Rectal smooth muscle tissue (tissue), 1 donor: ENCODE results near the gene NFATC3.
"Not testable (repeated sequence)": the region's sequence is repeated elsewhere in the genome, so short reads cannot be mapped to it uniquely, and the experiment has no call there.

Source experiments
- H3K27ac ChIP-seq: one replicate; pipeline ENCODE4 v1.7.0; 2013; ENCODE audit warnings: low read depth, low read length, inconsistent platforms
- H3K27me3 ChIP-seq: one replicate; pipeline ENCODE4 v1.7.0; 2013; ENCODE audit warnings: low read length; ENCODE audit not compliant: control insufficient read depth, insufficient read depth
- H3K36me3 ChIP-seq: one replicate; pipeline ENCODE4 v1.7.0; 2013; ENCODE audit warnings: low read length; ENCODE audit not compliant: control insufficient read depth, insufficient read depth
- H3K4me1 ChIP-seq: one replicate; pipeline ENCODE4 v1.7.0; 2013; ENCODE audit warnings: low read length; ENCODE audit not compliant: control insufficient read depth, insufficient read depth
- H3K4me3 ChIP-seq: one replicate; pipeline ENCODE4 v1.7.0; 2013; ENCODE audit warnings: low read length
- H3K9ac ChIP-seq: one replicate; pipeline ENCODE4 v1.7.0; 2013; ENCODE audit warnings: low read length

The NFATC3 gene

DNA sequence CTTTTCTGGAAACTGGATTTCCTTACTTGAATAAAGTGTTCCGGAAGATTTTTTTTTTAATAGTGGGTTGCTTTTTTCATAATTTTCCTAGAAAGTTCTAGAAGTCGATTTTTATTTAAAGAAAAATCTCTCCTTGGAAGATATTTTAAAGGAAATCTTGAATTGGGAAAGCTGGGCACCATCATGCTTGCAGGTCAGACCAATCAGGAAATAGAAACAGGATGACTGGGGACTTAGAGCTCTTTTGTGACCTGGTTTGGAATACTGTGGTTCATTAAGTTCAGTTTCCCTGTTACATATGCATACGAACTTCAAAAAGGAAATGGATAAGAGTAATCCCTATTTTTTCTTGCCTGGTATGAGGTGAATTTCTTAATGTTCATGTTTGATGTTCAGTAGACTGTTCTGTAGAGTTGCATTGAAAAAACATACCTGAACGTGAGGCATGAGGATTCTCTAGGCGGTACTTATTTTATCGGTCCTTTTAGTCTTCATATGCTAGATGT is 1.2 kb downstream of the NFATC3 start:
- Histone ChIP-seq H3K36me3 (no peaks in the 10 kb centered on the region), H3K9ac (peak overlapping the region; percentile 57), H3K4me1 (peaks cover 18% of the 10 kb centered on the region), H3K27ac (peak overlapping the region; percentile 85), H3K4me3 (peak overlapping the region; percentile 94), H3K27me3 (no peaks in the 10 kb centered on the region)

DNA sequence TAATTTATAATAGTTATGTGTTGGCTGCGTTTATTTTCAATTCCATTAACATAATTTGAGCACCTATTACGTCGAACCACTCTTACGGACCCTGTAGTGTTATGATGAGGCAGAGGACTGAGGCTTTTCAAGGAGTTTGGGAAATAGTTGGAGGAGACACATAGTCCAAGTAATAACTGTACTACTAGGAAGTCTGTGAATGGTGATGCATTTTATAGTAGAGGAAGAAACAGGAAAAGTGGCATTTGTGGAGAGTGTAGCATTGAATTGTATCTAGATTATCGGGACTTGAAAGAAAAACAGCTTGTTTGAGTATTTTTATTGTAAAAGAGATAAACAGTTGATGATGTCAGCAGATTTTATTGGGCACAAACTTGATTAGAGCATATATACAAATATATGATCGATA is 1.7 kb downstream of the NFATC3 start:
- Histone ChIP-seq H3K4me1 (peaks cover 22% of the 10 kb centered on the region), H3K27me3 (no peaks in the 10 kb centered on the region), H3K36me3 (no peaks in the 10 kb centered on the region), H3K9ac (no peak overlapping the region), H3K27ac (peak overlapping the region; percentile 38), H3K4me3 (peak overlapping the region; percentile 94)

DNA sequence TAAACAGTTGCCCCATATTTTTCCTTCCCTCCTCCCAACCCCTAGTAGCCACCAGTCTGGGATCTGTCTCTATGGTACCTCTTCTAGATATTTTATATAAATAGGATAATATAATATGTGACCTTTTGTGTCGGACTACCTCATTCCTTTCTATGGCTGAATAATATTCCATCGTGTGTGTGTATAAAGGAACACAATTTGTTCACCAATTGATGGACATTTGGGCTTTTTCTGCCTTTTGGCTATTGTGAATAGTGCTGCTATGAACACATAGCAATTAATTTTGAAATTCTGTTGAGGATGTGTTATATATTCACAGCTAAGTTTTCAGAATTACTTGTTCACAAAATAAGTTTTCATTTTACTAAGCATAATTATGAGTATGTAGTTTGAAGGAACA is 2.5 kb downstream of the NFATC3 start:
- H3K4me3 ChIP-seq, result no peak overlapping the region
- no peaks in the 10 kb centered on the region for H3K36me3 ChIP-seq
- no peak overlapping the region for H3K27ac ChIP-seq
- no peaks in the 10 kb centered on the region for H3K27me3 ChIP-seq
- H3K9ac ChIP-seq, result no peak overlapping the region
- H3K4me1 ChIP-seq, result peaks cover 24% of the 10 kb centered on the region

DNA sequence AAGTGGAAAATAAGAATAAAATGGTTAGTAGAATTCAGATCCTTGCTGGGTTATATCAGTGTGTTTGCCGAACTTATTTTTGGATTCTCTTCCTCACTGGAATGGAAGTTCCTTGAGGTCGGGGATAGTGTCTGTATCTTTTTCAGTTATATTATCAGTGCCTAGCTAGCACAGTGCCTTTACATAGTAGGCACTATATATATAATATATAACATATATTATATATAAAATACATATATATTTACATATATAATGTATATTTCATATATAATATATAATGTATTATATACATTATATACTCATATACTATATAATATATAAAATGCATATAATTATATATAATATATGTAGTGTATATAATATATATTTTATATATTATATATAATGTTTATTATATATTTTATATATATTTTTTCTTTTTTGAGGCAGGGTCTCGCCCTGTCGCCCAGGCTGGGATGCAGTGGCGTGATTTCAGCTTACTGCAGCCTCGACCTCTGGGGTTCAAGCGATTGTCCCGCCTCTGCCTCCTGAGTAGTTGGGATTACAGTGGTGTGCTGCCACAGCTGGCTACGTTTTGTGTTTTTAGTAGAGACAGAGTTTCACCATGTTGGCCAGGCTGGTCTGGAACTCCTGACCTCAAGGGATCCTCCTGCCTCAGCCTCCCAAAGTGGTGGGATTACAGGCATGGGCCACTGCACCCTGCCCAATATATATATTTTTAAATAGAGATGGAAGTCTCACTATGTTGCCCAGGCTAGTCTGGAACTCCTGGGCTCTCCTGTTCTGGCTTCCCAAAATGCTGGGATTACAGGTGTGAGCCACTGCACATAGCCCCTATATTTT is 3.2 kb downstream of the NFATC3 start:
- no peaks in the 10 kb centered on the region for H3K27me3 ChIP-seq
- H3K36me3 ChIP-seq, result no peaks in the 10 kb centered on the region
- no peak overlapping the region for H3K9ac ChIP-seq
- H3K4me3 ChIP-seq, result no peak overlapping the region
- H3K27ac ChIP-seq, result no peak overlapping the region
- peaks cover 24% of the 10 kb centered on the region for H3K4me1 ChIP-seq

DNA sequence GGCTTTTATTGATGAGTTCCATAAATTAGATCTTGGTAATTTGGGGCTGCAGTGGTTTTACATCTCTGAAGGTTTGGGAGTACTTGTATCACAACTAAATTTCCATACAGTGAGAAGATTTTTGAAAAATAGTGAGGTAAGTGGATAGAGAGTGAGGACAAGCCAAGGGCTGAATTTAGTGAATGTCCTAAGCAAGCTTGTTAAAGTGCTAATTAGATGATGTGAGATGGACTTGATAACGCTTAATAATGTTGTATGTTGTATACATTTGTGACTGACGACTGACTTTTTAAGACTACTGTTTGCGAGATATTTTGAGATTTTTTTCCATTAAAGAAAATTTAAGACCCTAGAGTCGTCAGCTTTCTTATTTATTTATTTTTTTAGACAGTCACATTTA is 3.9 kb downstream of the NFATC3 start:
- H3K27me3 ChIP-seq, result no peaks in the 10 kb centered on the region
- H3K27ac ChIP-seq, result no peak overlapping the region
- no peak overlapping the region for H3K4me3 ChIP-seq
- H3K4me1 ChIP-seq, result peaks cover 24% of the 10 kb centered on the region
- H3K36me3 ChIP-seq, result no peaks in the 10 kb centered on the region
- H3K9ac ChIP-seq, result no peak overlapping the region

DNA sequence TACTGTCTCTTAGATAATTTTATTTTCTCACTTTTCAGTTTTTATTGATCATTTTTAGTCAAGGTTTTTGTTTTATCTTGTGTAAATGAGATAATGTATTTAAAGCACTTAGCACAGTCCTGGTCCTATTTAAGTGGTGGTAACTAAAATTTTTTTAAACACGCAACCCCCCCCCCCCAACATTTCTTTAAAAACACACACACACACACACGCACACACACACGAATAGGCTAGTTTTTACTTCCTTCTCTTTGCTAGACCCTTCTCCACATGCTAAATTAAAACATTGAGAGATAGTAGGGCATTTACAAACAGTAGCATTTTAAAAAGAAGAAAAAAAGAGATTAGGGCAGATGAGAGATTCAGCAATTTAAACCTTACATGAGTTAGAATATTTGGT is 5.0 kb downstream of the NFATC3 start:
- H3K4me1 ChIP-seq, result peaks cover 21% of the 10 kb centered on the region
- no peak overlapping the region for H3K9ac ChIP-seq
- H3K27ac ChIP-seq, result no peak overlapping the region
- H3K36me3 ChIP-seq, result no peaks in the 10 kb centered on the region
- H3K27me3 ChIP-seq, result no peaks in the 10 kb centered on the region
- no peak overlapping the region for H3K4me3 ChIP-seq

DNA sequence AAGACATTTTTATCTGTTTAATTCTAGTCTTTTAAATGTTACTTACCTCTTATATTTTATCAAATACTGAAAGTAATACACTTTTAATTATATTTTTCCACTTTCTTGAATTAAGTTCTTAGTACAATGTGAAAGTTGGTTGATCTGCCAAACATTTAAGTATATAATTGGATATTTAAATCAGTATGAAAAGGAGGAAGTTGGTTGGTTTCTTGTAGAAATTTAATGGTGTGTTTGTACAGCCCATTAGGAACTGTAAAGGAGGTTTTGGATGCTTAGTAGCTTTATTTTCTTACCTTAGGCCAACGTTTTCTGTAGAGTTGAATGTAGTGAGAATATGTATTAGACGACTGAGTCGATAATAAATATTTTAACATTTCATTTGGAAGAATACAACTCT is 5.4 kb downstream of the NFATC3 start:
- H3K36me3 ChIP-seq, result no peaks in the 10 kb centered on the region
- H3K9ac ChIP-seq, result no peak overlapping the region
- H3K4me3 ChIP-seq, result no peak overlapping the region
- H3K27me3 ChIP-seq, result no peaks in the 10 kb centered on the region
- H3K27ac ChIP-seq, result no peak overlapping the region
- H3K4me1 ChIP-seq, result peaks cover 21% of the 10 kb centered on the region

DNA sequence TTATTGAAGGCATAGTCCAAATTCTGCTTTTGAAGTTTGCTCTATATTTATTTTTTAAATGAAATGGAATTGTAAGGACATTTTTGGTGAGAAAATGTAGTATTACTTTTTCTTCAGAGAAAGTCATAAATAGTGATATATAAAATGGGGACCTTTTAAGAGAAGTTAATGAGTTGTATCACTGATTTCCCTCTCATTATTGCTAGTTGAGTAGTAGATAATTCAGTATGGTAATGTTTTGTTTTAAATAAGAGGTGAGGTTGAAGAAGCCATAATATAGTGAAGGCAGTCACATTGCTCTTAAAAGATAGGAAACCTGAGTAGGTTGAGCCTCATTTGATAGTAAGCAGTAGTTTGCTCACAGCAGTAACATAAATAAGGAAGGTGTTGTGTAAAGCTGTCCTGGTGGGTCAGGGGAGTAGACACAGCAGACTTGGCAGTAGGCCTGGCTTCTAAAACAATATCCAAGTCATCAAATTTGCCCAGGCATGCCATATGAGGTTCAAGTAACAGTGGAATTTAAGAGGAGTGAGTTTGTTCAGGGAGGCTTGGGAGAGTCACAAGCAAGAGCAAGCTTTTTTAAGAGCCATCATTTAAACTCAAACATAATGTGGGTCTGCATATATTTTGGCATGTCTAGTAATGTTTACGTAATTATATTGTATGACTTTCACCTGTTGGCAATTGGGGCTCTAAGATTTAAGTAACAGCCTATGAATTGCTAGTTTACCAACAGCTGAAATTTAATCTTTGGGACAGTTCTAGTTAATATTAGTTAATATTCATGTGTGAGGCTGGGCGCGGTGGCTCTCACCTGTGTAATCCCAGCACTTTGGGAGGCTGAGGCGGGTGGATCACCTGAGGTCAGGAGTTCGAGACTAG is 6.5 kb downstream of the NFATC3 start:
- peaks cover 20% of the 10 kb centered on the region for H3K4me1 ChIP-seq
- H3K27ac ChIP-seq, result no peak overlapping the region
- no peak overlapping the region for H3K9ac ChIP-seq
- no peak overlapping the region for H3K4me3 ChIP-seq
- H3K36me3 ChIP-seq, result no peaks in the 10 kb centered on the region
- H3K27me3 ChIP-seq, result no peaks in the 10 kb centered on the region

DNA sequence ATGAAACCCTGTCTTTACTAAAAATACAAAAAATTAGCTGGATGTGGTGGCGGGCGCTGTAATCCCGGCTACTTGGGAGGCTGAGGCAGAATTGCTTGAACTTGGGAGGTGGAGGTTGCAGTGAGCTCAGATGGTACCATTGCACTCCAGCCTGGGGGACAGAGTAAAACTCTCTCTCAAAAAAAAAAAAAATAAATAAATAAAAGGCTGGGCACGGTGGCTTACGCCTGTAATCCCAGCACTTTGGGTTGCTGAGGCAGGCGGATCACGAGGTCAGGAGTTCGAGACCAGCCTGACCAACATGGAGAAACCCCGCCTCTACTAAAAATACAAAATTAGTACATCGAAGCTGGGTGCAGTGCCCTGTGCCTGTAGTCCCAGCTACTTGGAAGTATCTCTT is 7.1 kb downstream of the NFATC3 start:
- not testable (repeated sequence) for H3K36me3 ChIP-seq, H3K27me3 ChIP-seq, H3K4me3 ChIP-seq, H3K9ac ChIP-seq, H3K27ac ChIP-seq
- H3K4me1 ChIP-seq, result peaks cover 15% of the 10 kb centered on the region

DNA sequence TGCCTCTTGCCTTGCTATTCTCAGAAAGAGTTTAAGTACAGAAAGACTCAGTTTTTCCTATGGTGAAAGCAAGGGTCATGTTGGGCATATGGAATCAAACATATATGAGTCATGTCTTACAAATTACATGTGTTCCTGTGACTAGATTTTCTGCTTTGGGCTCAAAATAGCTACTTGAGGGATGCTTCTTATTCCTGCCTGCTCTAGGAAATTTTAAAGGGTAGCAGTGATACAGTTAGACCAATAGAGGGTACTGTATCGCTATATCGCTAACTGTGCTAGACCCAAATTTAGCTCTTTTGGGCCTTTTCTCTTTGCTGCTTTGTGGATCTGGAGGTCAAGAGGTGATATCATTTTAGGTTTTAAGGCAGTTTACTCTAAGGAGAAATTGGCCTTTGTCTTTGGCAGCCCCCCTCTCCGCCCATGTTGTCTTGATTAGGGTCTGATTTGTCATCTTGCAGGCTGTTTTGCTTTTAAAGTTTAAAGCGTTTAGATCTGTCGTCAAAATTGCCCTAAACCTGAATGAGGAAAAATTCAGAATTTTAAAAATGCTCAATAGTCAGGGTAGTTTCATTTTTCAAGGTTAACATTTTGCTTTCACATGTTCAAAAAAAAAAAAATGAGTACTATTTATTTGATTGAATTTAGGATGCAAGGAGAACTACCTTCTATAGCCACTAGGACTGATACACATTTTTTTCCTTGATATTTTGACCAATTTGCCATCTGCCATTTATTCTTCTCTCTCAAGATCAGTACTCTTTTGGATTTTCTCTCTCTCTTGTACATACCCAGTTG is 8.8 kb downstream of the NFATC3 start:
- H3K27ac ChIP-seq, result no peak overlapping the region
- H3K36me3 ChIP-seq, result no peaks in the 10 kb centered on the region
- no peaks in the 10 kb centered on the region for H3K27me3 ChIP-seq
- H3K9ac ChIP-seq, result no peak overlapping the region
- H3K4me1 ChIP-seq, result peaks cover 11% of the 10 kb centered on the region
- no peak overlapping the region for H3K4me3 ChIP-seq

DNA sequence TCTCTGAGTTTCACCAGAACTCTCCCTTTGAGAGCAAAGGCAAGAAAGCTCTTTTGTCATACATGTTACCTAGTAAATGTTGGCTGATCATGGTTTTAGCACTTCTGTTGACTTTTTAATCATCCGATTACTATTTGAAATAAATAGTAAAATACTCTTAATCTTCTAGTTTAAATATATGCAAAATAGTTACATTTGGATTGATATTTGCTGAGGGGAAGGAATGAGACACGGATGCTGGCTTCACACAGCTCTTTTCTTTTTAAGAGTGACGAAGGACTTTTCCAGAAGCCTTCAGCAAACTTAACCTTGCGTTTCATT is 9.4 kb downstream of the NFATC3 start:
- Histone ChIP-seq H3K4me3 (no peak overlapping the region), H3K4me1 (peaks cover 11% of the 10 kb centered on the region), H3K9ac (no peak overlapping the region), H3K36me3 (no peaks in the 10 kb centered on the region), H3K27ac (no peak overlapping the region), H3K27me3 (no peaks in the 10 kb centered on the region)

DNA sequence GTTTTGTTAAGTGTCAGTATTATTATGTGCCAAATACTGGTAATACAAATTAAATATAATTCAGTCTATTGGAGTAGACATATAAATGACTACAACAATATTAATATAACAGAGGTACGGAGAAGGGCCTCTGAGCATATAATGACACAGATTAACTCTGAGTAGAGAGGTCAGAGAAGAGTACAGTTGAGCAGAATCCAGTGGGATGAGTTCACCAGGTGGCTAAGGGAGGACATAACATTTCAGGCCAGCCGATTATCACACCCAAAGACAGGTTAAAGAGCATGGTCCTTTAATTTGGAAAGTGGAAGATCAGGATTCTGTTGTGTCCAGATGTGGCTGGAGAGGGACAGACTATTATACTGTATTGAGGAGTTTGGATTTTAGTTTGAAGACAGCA is 11.3 kb downstream of the NFATC3 start:
- Histone ChIP-seq H3K9ac (no peak overlapping the region), H3K4me1 (peaks cover 5% of the 10 kb centered on the region), H3K36me3 (no peaks in the 10 kb centered on the region), H3K27ac (no peak overlapping the region), H3K27me3 (no peaks in the 10 kb centered on the region), H3K4me3 (no peak overlapping the region)
